ENCODE data around the gene STARD7. TPM values are rescaled to one million over a fixed set of nuclear protein-coding genes. Genes with fewer than 3 reads are reported as not detected.
A peak's percentile ranks its signal among the peaks of the same experiment; 100 is the strongest.

STARD7 gene
- total and polyA plus RNA-seq, 2 of the 13 experiments (the other 11 are each of a cell fraction or from before 2014, with no cell fraction given) = 88.2 to 300 TPM

- TF ChIP-seq ZNF451 (CRISPR knock-in tag; IDR thresholded peaks at IDR 0.05) (no peak), SMAD3 (CRISPR knock-in tag; IDR thresholded peaks at IDR 0.05) (peak; percentile 44; the same call in 1 of the 2 replicates), ZNF614 (CRISPR knock-in tag; IDR thresholded peaks at IDR 0.05; ENCODE audit: borderline replicate concordance) (no peak), NONO (IDR thresholded peaks at IDR 0.05) (no peak), NONO (CRISPR knock-in tag; conservative IDR thresholded peaks at IDR 0.05) (no peak), ZNF18 (CRISPR knock-in tag; IDR thresholded peaks at IDR 0.05; ENCODE audit: insufficient replicate concordance) (peak; percentile 2), HDAC1 (CRISPR knock-in tag; IDR thresholded peaks at IDR 0.05) (no peak), ZBTB46 (CRISPR knock-in tag; IDR thresholded peaks at IDR 0.05; ENCODE audit: borderline replicate concordance) (no peak)
These were observed 869 bp downstream of the STARD7 start (continued) for GRCh38 chr2:96207774-96208142.

DNA sequence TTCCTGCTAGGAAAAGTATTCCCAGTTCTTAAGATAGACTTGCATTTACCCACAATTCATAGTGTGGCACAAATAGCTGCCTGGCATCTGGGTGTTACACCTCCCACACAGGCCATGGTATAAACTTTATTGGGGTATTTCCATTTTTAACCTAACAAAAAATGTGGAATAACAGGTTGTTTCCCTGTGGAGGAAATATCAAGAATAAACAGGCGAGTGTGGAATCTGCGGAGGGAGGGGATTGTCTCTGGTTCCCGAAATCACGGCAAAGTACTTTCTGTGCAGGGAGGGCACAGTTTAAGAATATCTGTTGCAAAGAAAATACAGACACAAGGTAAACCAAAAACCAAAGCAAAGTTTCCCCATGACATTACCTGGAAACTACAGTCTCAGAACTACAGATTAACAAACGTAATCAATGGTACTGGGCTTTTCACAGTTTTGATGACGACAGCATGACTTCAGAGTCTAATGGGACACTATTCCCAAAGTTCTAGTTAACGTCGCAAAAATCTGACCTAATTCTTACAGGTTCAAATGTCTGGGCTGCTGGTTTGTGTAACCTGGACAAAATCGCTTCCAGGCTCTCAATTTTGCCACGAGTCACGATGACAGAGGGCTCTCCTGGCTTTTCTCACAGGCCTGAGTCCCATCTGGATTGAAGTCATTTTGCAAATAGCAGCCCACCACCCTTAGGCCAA, 1.4 kb downstream of the STARD7 start:
- H3K27ac ChIP-seq (ENCODE audit: extremely low read length, insufficient read depth, low read length) = peak overlapping the region; percentile 99
- no peak for DNase-seq (ENCODE audit: low spot score)
- BruUV-seq (replicated peaks) = TSS peak; percentile 67
- no peak for ATAC-seq
- CTCF ChIA-PET (ENCODE audit: low intra/inter-chr PET ratio, low total read pairs) = interaction anchor here (1.3 kb wide), 1 partner anchor 53 kb away, joined by 3 read pairs; no protein-coding TSS in a partner anchor
- FAIRE-seq = peak; percentile 53
- WGBS (ENCODE audit: low lambda C conversion rate) = 2% methylated on average over 11 of the region's 11 CpGs
- H3K79me2 ChIP-seq (ENCODE audit: insufficient read depth, low read length) = peaks cover 74% of the 10 kb centered on the region
- peaks cover 3 to 11% of the 10 kb centered on the region in 2 experiments; a peak in 2 of 5 replicates for H3K36me3 ChIP-seq (replicated peaks in 1 of 2; ENCODE audit: control insufficient read depth in 1 of 2, insufficient read depth in 2 of 2, low read length in 2 of 2)
- in situ Hi-C loops (cut with HindIII; ENCODE audit: extremely low pct_ligation_motif_present, low pct_unique_long_range_greater_than_20kb) = loop anchor here (5.0 kb wide), 1 partner anchor 55 kb away; no protein-coding TSS in a partner anchor
- POLR2A ChIA-PET = interaction anchor here (1.3 to 4.2 kb wide), 4 partner anchors 18 to 98 kb away, joined by 4 to 91 read pairs (median 10); partner anchors contain the start of gene SNRNP200
- H3K4me2 ChIP-seq (ENCODE audit: low read depth, low read length) = peak overlapping the region; percentile 90
- no peaks in the 10 kb centered on the region; a peak in 1 of 5 replicates for H3K27me3 ChIP-seq (ENCODE audit: control insufficient read depth in 1 of 2, insufficient read depth in 2 of 2, low read length in 2 of 2)
- no peaks in the 10 kb centered on the region for H3K9me3 ChIP-seq (ENCODE audit: low read length)
- H3K4me3 ChIP-seq (replicated peaks in 1 of 3; ENCODE audit: insufficient read depth in 1 of 3, low read depth in 2 of 3, low read length in 3 of 3) = peak overlapping the region; percentile 84 to 96 (median 91)
- intact Hi-C loops (cut with micrococcal nuclease; ENCODE audit: unreplicated experiment) = loop anchor here (10.0 kb wide), 1 partner anchor 118 kb away; the partner anchor contains the start of gene ITPRIPL1
- peak overlapping the region; percentile 99 for H3K9ac ChIP-seq (ENCODE audit: insufficient read depth, low read depth, low read length)
- peaks cover 75% of the 10 kb centered on the region for H3K4me1 ChIP-seq (ENCODE audit: insufficient read depth, low read length)
- H2AFZ ChIP-seq (ENCODE audit: low read length) = no peak overlapping the region
- H4K20me1 ChIP-seq (ENCODE audit: insufficient read depth, low read length) = peaks cover 57% of the 10 kb centered on the region
- TF ChIP-seq ZFAT (CRISPR knock-in tag; conservative IDR thresholded peaks at IDR 0.05) (0 out of 2 replicates have a peak, but pooled peaks have one; percentile 66), ZNF205 (CRISPR knock-in tag; IDR thresholded peaks at IDR 0.05) (no peak), SMAD1 (CRISPR knock-in tag; IDR thresholded peaks at IDR 0.05; ENCODE audit: borderline replicate concordance, low read depth) (no peak), SRY (CRISPR knock-in tag; IDR thresholded peaks at IDR 0.05) (no peak), CREB1 (IDR thresholded peaks at IDR 0.05) (peak; percentile 84), CREB1 (CRISPR knock-in tag; IDR thresholded peaks at IDR 0.05) (peak; percentile 26; the same call in 1 of the 2 replicates), ZBTB21 (CRISPR knock-in tag; IDR thresholded peaks at IDR 0.05) (peak; percentile 52; the same call in 1 of the 2 replicates), MYNN (CRISPR knock-in tag; IDR thresholded peaks at IDR 0.05; ENCODE audit: low read depth) (no peak)
- TF ChIP-seq, protein P1, sequence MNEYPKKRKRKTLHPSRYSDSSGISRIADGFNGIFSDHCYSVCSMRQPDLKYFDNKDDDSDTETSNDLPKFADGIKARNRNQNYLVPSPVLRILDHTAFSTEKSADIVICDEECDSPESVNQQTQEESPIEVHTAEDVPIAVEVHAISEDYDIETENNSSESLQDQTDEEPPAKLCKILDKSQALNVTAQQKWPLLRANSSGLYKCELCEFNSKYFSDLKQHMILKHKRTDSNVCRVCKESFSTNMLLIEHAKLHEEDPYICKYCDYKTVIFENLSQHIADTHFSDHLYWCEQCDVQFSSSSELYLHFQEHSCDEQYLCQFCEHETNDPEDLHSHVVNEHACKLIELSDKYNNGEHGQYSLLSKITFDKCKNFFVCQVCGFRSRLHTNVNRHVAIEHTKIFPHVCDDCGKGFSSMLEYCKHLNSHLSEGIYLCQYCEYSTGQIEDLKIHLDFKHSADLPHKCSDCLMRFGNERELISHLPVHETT (CRISPR knock-in tag; conservative IDR thresholded peaks at IDR 0.05) = no peak
